Epithelial cell of esophagus (primary cell): ENCODE data around the gene MBP.

Source experiments
- DNase-seq: peaks from one replicate; pipeline ENCODE4 v3.0.0; 2010; ENCODE audit warnings: low read depth
- H3K4me3 ChIP-seq: 2 replicates; pipeline ENCODE4 v1.5.1; 2011; ENCODE audit warnings: mild to moderate bottlenecking, low read length, control low read depth
- TF ChIP-seq, protein P1 (sequence below): IDR thresholded peaks from 2 replicates; pipeline ENCODE4 v1.5.1; 2011; ENCODE audit warnings: low read depth, mild to moderate bottlenecking, low read length, control low read depth, inconsistent platforms; ENCODE audit not compliant: insufficient read depth; ENCODE audit errors: missing control alignments

MBP gene

DNA sequence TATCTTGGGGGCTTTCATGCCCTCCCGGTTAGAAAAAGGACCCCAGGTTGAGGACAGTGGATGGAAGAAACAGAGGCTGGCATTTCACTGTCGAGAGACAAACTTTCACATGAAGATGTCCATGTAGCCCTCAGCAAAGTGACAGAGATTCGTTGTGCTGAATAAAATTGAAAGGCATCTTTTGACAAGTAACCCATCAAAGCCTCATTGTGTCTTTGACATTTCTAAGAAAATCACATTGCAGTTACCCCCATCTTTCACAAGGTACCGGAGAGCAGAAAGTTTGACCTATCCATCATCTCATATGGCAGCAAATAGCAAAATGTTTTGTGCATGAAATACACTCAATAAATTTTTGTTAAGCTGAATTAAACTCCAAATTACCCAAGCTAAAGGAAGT is 2.0 kb upstream of the MBP start:
- no peak for DNase-seq
- TF ChIP-seq, protein P1, sequence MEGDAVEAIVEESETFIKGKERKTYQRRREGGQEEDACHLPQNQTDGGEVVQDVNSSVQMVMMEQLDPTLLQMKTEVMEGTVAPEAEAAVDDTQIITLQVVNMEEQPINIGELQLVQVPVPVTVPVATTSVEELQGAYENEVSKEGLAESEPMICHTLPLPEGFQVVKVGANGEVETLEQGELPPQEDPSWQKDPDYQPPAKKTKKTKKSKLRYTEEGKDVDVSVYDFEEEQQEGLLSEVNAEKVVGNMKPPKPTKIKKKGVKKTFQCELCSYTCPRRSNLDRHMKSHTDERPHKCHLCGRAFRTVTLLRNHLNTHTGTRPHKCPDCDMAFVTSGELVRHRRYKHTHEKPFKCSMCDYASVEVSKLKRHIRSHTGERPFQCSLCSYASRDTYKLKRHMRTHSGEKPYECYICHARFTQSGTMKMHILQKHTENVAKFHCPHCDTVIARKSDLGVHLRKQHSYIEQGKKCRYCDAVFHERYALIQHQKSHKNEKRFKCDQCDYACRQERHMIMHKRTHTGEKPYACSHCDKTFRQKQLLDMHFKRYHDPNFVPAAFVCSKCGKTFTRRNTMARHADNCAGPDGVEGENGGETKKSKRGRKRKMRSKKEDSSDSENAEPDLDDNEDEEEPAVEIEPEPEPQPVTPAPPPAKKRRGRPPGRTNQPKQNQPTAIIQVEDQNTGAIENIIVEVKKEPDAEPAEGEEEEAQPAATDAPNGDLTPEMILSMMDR = no peak
- no peak overlapping the region for H3K4me3 ChIP-seq

DNA sequence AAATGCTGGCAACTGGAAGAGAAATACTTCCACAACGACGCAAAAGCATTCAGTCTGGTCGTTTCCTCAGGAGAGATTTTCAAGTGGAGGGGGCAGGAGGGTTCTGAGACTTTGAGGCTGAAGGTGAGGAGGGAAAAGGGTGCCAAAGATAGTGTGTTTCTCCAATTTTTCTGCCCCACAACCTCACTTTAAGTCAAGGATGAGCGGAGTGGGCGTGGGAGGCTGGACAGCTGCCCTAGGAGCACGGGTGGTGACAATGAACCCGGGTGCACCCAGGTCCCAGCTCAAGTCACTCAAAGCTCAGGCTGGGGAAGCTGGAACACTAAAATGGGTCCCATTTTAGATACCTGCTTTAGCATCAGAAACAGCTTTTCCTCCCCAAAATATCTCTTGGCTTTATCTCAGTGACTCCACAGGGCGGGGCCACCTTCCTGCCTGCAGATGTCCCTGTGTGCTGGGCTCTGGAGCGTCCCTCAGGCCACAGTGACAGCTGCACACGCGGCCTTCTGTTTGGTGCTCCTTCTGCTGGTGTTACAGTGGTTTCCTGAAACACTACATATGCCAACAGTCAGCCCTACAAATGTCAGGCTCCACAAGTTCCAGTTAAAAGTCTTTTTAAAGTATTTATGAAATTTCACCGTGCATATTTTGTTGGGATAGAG is 1.4 kb upstream of the MBP start:
- DNase-seq = no peak
- TF ChIP-seq, protein P1 = no peak
- H3K4me3 ChIP-seq = no peak overlapping the region

DNA sequence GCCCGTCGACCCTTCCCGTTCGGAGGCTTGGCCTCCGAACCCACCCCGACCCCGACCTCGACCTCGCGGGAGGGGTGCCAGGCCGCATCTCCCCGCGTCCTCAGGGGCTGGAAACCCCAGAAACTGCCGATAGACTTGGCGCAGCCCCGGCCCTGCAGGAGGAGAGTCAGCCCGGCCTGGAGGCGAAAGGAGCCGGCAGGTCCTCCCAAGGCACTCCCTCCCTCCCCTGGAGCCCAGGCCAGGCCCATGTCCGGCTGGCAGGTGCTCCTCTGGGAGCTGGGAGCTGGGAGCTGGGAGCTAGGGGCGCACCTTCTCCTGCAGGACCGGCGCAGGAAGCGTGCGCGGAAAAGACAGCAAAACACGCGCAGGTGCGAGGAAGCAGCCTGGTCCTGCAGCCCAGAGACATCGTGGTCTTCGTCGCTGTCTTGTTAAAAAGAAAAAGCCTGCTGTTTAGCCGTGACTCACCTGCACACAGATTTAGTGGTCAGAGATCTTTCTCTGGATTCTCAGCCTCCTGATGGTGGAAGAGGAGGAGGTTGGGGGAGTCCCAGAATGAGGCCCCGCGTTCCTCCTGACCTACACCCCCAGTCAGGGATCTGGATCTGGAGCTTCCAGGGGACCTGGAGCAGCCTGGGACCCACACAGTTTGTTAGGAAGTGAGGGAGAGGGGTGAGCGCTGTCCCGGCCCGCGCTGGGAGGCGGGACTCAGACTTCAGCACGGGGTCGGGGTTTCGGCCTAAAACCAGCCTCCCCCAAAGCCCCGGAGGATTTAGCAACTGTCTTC is 660 bp upstream of the MBP start:
- TF ChIP-seq, protein P1 = no peak
- peak overlapping the region; percentile 40 for H3K4me3 ChIP-seq
- DNase-seq = no peak

- H3K4me3 ChIP-seq = peak overlapping the region; percentile 71
- DNase-seq = peak; percentile 48
- TF ChIP-seq, protein P1 = no peak
Observed at GRCh38 chr18:77131652-77132368, 773 bp downstream of the MBP start.

GRCh38 chr18:77131100-77131651 is 1.4 kb downstream of the MBP start:
- DNase-seq = peak; percentile 30
- TF ChIP-seq, protein P1 = no peak
- H3K4me3 ChIP-seq = peak overlapping the region; percentile 71

DNA sequence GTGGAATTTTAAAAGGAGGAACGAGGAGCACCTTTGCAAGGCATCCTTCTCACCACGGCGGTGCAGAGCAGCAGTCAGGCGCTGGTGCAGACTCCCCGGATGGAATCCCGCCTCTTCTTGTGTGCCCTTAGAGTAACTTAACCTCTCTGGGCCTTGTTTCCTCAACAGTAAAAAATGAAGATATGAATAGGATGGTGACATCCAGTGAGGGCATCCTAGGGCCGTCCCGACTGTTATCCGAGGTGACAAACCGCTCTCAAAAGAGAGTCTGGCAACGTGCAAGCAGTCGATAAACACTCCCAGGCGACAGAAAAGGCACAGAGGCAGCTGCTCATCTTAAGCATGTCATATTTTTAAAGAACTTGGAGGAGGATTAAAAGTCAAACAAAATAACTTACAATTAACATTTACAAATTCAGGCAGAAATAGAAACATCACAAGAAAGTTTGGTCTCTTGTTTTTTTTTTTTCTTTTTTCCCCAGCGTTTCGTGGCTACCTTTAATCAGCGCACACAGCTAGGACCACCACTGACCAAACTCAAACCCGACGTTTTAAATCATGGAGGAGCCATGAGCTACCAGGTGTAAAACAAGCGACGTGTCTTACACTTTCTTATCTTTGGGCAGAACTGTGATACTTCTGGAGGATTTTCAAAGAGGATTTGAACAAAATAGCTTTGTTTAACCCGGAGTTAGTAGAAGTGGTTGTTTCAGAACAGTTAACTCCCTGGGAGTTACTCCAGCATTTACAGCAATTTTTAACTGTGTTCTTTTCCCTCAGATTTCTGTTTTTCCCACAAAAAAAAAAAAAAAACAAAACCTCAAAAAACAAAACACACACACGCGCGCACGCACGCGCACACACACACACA is 2.1 kb downstream of the MBP start:
- TF ChIP-seq, protein P1 = no peak
- DNase-seq = no peak
- H3K4me3 ChIP-seq = peak overlapping the region; percentile 71
